Stimulated activated CD4-positive, alpha-beta T cell treated with anti-CD3 and anti-CD28 coated beads, Interleukin-1b, Interleukin-23, amount 100 ng/mL, for 48 hours (primary cell): ENCODE data around the gene SAMD4B.
"Not testable (repeated sequence)": the region's sequence is repeated elsewhere in the genome, so short reads cannot be mapped to it uniquely, and the experiment has no call there.

Experiments
- DNase-seq: peaks from one replicate; pipeline ENCODE4 v3.0.0-alpha.2; 2020

Gene SAMD4B

GRCh38 chr19:39336483-39336882, 5.7 kb upstream of the SAMD4B start:
- DNase-seq, result no peak

- no peak for DNase-seq
These were observed 2.5 kb upstream of the SAMD4B start for GRCh38 chr19:39339674-39340073.

GRCh38 chr19:39340156-39340555, 2.1 kb upstream of the SAMD4B start:
- DNase-seq, result not testable (repeated sequence)

- no peak for DNase-seq
These were observed 997 bp upstream of the SAMD4B start for GRCh38 chr19:39341129-39341718.

- no peak for DNase-seq
These were observed 555 bp downstream of the SAMD4B start for GRCh38 chr19:39342647-39343305.

GRCh38 chr19:39345956-39346355, 3.7 kb downstream of the SAMD4B start:
- DNase-seq, result no peak

GRCh38 chr19:39347332-39348164, 5.3 kb downstream of the SAMD4B start:
- DNase-seq, result no peak

GRCh38 chr19:39349326-39349725, 7.1 kb downstream of the SAMD4B start:
- DNase-seq, result no peak

GRCh38 chr19:39350156-39350555, 7.9 kb downstream of the SAMD4B start:
- no peak for DNase-seq

GRCh38 chr19:39351537-39352064, 9.4 kb downstream of the SAMD4B start:
- DNase-seq, result peak; percentile 65

- DNase-seq, result no peak
These were observed 10.4 kb downstream of the SAMD4B start for GRCh38 chr19:39352381-39353255.

GRCh38 chr19:39355253-39355652, 13.0 kb downstream of the SAMD4B start:
- no peak for DNase-seq

GRCh38 chr19:39356073-39356472, 13.9 kb downstream of the SAMD4B start:
- no peak for DNase-seq

- DNase-seq, result no peak
These were observed 14.4 kb downstream of the SAMD4B start for GRCh38 chr19:39356647-39357046.

GRCh38 chr19:39359026-39359425, 16.8 kb downstream of the SAMD4B start:
- DNase-seq, result no peak

GRCh38 chr19:39360599-39360998, 18.4 kb downstream of the SAMD4B start:
- no peak for DNase-seq

GRCh38 chr19:39362682-39363657, 20.7 kb downstream of the SAMD4B start:
- no peak for DNase-seq

GRCh38 chr19:39363901-39364457, 21.8 kb downstream of the SAMD4B start:
- peak; percentile 25 for DNase-seq

- no peak for DNase-seq
These were observed 23.3 kb downstream of the SAMD4B start for GRCh38 chr19:39365531-39365930.

GRCh38 chr19:39369200-39369599, 27.0 kb downstream of the SAMD4B start:
- no peak for DNase-seq

GRCh38 chr19:39370735-39371134, 28.5 kb downstream of the SAMD4B start:
- no peak for DNase-seq
